Astrocyte (in vitro differentiated cells and primary cell): Measurements from ENCODE around the gene RIT2.

Experiments used
- CTCF ChIP-seq: IDR thresholded peaks from 2 replicates; pipeline ENCODE4 v1.5.1; 2011; ENCODE audit warnings: low read depth, mild to moderate bottlenecking, inconsistent platforms, low read length, moderate library complexity; ENCODE audit not compliant: insufficient read depth
- EZH2 ChIP-seq: IDR thresholded peaks from 2 replicates; pipeline ENCODE4 v1.6.1; 2012; ENCODE audit warnings: mild to moderate bottlenecking, low read length, inconsistent platforms; ENCODE audit not compliant: insufficient read depth

DNA sequence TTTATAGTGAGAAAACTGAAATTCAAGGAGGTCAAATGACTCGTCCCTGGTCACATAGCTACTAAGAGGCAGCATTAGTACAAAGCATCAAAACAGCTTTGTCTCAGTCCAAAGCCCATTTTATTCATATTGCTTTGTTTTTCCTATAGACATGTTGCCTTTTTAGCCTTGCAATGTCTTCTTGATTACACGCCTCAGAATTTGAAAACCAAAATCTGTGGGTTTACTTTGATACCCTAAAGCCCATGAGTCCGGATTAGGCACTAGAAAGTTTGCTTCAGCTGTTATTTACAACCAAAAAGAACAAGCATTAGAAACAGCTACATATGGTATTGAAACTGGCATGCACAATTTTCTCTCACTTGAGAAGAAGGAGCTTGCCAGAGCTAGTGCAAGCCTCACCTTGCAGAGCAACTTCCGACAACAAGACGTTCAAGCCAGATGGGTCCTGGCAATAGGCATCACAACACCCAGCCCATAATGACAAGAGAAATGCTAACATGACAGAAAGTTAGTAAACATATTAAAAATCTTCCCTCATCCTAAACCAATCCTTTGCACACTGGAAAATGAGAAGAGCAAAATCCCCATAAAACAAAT is 276.8 kb downstream of the RIT2 start:
- TF ChIP-seq CTCF (no peak), EZH2 (no peak)
